Right atrium auricular region (tissue), 2 donors: ENCODE measurements around the gene PLA2G4F. TPM values are rescaled to one million over a fixed set of nuclear protein-coding genes. Genes with fewer than 3 reads are reported as not detected.

Source experiments
- DNase-seq: peaks from one replicate; pipeline ENCODE4 v3.0.0-alpha.2; 2019; ENCODE audit warnings: low spot score
- H3K27ac ChIP-seq, 2 donors: fragments of 200-600 bp; sonication (generic); 1 replicate in 1 of 2; 2 replicates in 1 of 2; pipeline ENCODE4 v1.5.1; 2016 to 2019
- H3K27me3 ChIP-seq, 2 donors: fragments of 200-600 bp; sonication (generic); one replicate each; pipeline versions ENCODE4 v1.5.1 to v1.6.0; 2017 to 2019
- H3K36me3 ChIP-seq: fragments of 200-600 bp; sonication (generic); one replicate; pipeline ENCODE4 v1.5.1; 2016
- H3K4me1 ChIP-seq, 2 donors: fragments of 200-600 bp; sonication (generic); one replicate each; pipeline versions ENCODE4 v1.5.1 to v1.6.0; 2017 to 2019
- H3K4me3 ChIP-seq, 2 donors: fragments of 200-600 bp; sonication (generic); 1 replicate in 1 of 2; 2 replicates in 1 of 2; pipeline ENCODE4 v1.5.1; 2017 to 2019; ENCODE audit warnings: mild to moderate bottlenecking in 1 of 2, moderate library complexity in 1 of 2
- H3K9me3 ChIP-seq, 2 donors: fragments of 200-600 bp; sonication (generic); one replicate each; pipeline ENCODE4 v1.5.1; 2019
- microRNA counts, 2 donors: library from miRNA; unstranded; fragments of <30 nt; microRNA quantifications; one replicate each; lab custom pipeline; 2016 to 2017
- microRNA-seq, 2 donors: library from miRNA; unstranded; fragments of <30 nt; microRNA quantifications; one replicate each; pipeline ENCODE4, GENCODE V29; 2016 to 2017; ENCODE audit warnings: borderline number of aligned reads in 2 of 2, borderline replicate concordance in 1 of 2
- total RNA-seq, 2 donors: library from RNA; depleted of rRNA; stranded (reverse); fragments of >200 nt; gene quantifications; one replicate each; pipeline ENCODE4 v1.1.0, GENCODE V29; 2016
- TF ChIP-seq, protein P1 (sequence below), 2 donors: fragments of 200-600 bp; sonication (generic); IDR thresholded peaks; one replicate each; pipeline ENCODE4 v1.5.1; 2019; ENCODE audit warnings: antibody characterized with exemption in 2 of 2

Gene PLA2G4F
- total RNA-seq, 2 donors from 2014 or later: 0.35 to 3.0 TPM

DNA sequence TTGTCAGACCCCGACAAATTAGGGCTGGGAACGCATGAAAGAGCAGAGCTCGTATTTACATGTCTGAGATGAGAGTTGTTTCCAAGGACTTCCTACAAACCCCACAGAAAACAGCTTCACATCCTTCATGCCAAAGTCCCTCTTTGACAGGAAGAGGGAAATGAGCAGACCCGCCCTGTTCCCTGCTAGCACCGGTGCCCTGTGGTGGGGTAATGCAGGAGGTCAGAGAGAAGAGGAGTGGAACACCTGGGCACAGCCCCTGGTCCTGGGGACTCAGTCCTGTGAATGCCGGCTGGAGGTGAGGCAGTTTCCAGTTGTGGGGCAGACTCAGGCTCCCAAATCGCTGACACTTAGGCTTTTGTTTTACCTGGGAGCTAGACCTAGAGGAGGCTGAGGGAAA, 66.1 kb downstream of the PLA2G4F start:
- Histone ChIP-seq H3K4me1 (no peaks in the 10 kb centered on the region), H3K36me3 (no peaks in the 10 kb centered on the region), H3K27ac (no peak overlapping the region), H3K4me3 (no peak overlapping the region), H3K27me3 (no peaks in the 10 kb centered on the region), H3K9me3 (no peaks in the 10 kb centered on the region)
- peak; percentile 38 for DNase-seq
- TF ChIP-seq, protein P1, sequence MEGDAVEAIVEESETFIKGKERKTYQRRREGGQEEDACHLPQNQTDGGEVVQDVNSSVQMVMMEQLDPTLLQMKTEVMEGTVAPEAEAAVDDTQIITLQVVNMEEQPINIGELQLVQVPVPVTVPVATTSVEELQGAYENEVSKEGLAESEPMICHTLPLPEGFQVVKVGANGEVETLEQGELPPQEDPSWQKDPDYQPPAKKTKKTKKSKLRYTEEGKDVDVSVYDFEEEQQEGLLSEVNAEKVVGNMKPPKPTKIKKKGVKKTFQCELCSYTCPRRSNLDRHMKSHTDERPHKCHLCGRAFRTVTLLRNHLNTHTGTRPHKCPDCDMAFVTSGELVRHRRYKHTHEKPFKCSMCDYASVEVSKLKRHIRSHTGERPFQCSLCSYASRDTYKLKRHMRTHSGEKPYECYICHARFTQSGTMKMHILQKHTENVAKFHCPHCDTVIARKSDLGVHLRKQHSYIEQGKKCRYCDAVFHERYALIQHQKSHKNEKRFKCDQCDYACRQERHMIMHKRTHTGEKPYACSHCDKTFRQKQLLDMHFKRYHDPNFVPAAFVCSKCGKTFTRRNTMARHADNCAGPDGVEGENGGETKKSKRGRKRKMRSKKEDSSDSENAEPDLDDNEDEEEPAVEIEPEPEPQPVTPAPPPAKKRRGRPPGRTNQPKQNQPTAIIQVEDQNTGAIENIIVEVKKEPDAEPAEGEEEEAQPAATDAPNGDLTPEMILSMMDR (IDR thresholded peaks at IDR 0.05): no peak

DNA sequence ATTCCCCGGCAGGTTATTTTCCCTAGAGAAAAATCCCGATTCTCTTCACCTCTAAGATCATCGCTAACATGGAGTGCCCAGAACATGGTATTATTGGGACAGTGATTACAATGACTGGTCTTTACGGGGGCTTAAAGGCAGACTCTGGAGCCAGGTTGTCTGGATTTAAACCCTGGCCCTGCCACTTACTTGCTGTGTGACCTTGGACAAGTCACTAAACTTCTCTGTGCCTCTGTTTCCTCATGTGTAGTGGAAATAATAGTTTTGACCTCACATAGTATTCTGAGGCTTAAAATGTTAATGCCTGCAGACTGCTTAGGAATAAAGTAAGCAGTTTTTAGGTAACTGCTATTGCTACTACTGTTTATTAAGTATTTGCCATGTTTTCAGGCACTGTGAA, 66.5 kb downstream of the PLA2G4F start:
- Histone ChIP-seq H3K36me3 (no peaks in the 10 kb centered on the region), H3K27ac (no peak overlapping the region), H3K4me3 (no peak overlapping the region), H3K4me1 (no peaks in the 10 kb centered on the region), H3K27me3 (no peaks in the 10 kb centered on the region), H3K9me3 (no peaks in the 10 kb centered on the region)
- no peak for DNase-seq
- TF ChIP-seq, protein P1 (IDR thresholded peaks at IDR 0.05): no peak

MicroRNA genes within 50 kb of the gene (microRNA counts, 767-probe panel; counts per million panel counts)
- microRNA hsa-miR-627 (lab: Ali Mortazavi, UCI): 0 to 1,813 counts per million in 2 donors

Small RNA genes within 50 kb of the gene (microRNA-seq; reads per million reads assigned to microRNA genes)
- 7.1 to 9.9 reads per million in 2 donors for gene MIR627

Other genes with a start within 250 kb of the PLA2G4F start
- 10 to 100 TPM; 22.2 to 26.3 TPM for gene EHD4, start 184.1 kb downstream of the PLA2G4F start, total RNA-seq
- under 1 TPM in 1 of 2 donors, not detected in 1; 0.11 TPM for gene PLA2G4E, start 135.6 kb downstream of the PLA2G4F start, total RNA-seq
- not detected for gene PLA2G4D, start 62.1 kb downstream of the PLA2G4F start, total RNA-seq
- gene VPS39, start 51.7 kb upstream of the PLA2G4F start, total RNA-seq: 10 to 100 TPM; 33.1 to 38.3 TPM
- 10 to 100 TPM in 1 of 2 donors, 1 to 10 TPM in 1; 6.6 to 12.7 TPM for gene GANC, start 116.6 kb upstream of the PLA2G4F start, total RNA-seq
- 10 to 100 TPM; 17.0 to 25.4 TPM for gene TMEM87A, start 116.8 kb upstream of the PLA2G4F start, total RNA-seq
- gene CAPN3, start 202.9 kb upstream of the PLA2G4F start, total RNA-seq: 1 to 10 TPM; 5.3 to 8.6 TPM